ENCODE measurements around the gene HERC2. TPM values are rescaled to one million over a fixed set of nuclear protein-coding genes. Genes with fewer than 3 reads are reported as not detected.

Gene HERC2
- total RNA-seq, 1 experiment from 2014 or later, result 69.2 TPM

- peaks cover 11 to 12% of the 10 kb centered on the region in 2 experiments for H3K4me1 Mint-ChIP-seq
- TF ChIP-seq, protein P1, sequence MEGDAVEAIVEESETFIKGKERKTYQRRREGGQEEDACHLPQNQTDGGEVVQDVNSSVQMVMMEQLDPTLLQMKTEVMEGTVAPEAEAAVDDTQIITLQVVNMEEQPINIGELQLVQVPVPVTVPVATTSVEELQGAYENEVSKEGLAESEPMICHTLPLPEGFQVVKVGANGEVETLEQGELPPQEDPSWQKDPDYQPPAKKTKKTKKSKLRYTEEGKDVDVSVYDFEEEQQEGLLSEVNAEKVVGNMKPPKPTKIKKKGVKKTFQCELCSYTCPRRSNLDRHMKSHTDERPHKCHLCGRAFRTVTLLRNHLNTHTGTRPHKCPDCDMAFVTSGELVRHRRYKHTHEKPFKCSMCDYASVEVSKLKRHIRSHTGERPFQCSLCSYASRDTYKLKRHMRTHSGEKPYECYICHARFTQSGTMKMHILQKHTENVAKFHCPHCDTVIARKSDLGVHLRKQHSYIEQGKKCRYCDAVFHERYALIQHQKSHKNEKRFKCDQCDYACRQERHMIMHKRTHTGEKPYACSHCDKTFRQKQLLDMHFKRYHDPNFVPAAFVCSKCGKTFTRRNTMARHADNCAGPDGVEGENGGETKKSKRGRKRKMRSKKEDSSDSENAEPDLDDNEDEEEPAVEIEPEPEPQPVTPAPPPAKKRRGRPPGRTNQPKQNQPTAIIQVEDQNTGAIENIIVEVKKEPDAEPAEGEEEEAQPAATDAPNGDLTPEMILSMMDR (conservative IDR thresholded peaks at IDR 0.05), result no peak
- H4K91ac ChIP-seq (ENCODE audit: insufficient read length, low read depth, low read length), result no peak overlapping the region
- H3K23ac ChIP-seq (ENCODE audit: insufficient read length, low read depth, low read length), result no peak overlapping the region
- H3K79me2 ChIP-seq (ENCODE audit: insufficient read depth, low read length), result no peaks in the 10 kb centered on the region; the same call in 1 of the 2 replicates
- H3K79me1 ChIP-seq (ENCODE audit: insufficient read depth, low read depth, low read length, poor library complexity, severe bottlenecking), result peaks cover 2% of the 10 kb centered on the region
- no peak overlapping the region for H3K27ac ChIP-seq (ENCODE audit: insufficient read length, low read depth, low read length)
- WGBS (ENCODE audit: extremely low coverage, insufficient read length, low lambda C conversion rate), result no CpG with 5 or more reads among the region's 7 CpGs
- peaks cover 27 to 46% (median 43%) of the 10 kb centered on the region in 3 experiments for H3K36me3 Mint-ChIP-seq (ENCODE audit: insufficient read depth in 1 of 3, low read depth in 3 of 3)
- H3K4me1 ChIP-seq (ENCODE audit: insufficient read depth, low read length), result no peaks in the 10 kb centered on the region
- no peaks in the 10 kb centered on the region for H4K20me1 ChIP-seq (ENCODE audit: control insufficient read depth, insufficient read depth, insufficient read length)
- no peak overlapping the region for H3K9ac ChIP-seq (ENCODE audit: extremely low read depth, insufficient read length, low read length)
- no peak overlapping the region for H2BK120ac ChIP-seq (ENCODE audit: low read depth, low read length, poor library complexity, severe bottlenecking)
- no peak overlapping the region for H2BK20ac ChIP-seq (ENCODE audit: low read depth, low read length, poor library complexity, severe bottlenecking)
- no peaks in the 10 kb centered on the region for H3K27me3 Mint-ChIP-seq (ENCODE audit: low read depth)
- no peak overlapping the region for H2BK15ac ChIP-seq (ENCODE audit: low read depth, low read length)
- H3K27me3 ChIP-seq (ENCODE audit: insufficient read depth, low read length), result no peaks in the 10 kb centered on the region
- no peak overlapping the region for H3K4ac ChIP-seq (ENCODE audit: low read depth, low read length)
- H3K18ac ChIP-seq (ENCODE audit: insufficient read length, low read depth, low read length), result no peak overlapping the region
- no peak overlapping the region for H3T11ph ChIP-seq (ENCODE audit: low read length)
- H3K56ac ChIP-seq (ENCODE audit: insufficient read length, low read depth, low read length), result no peak overlapping the region
- no peaks in the 10 kb centered on the region for H3K23me2 ChIP-seq (ENCODE audit: insufficient read length, low read depth, low read length, poor library complexity, severe bottlenecking)
- peak overlapping the region; percentile 26 to 75 (median 71); a peak in 5 of 7 replicates for H3K27ac Mint-ChIP-seq
- H2BK5ac ChIP-seq (ENCODE audit: insufficient read length, low read length), result no peak overlapping the region
- no peak overlapping the region for H2AK5ac ChIP-seq (ENCODE audit: insufficient read length, low read length)
- H3K9me3 ChIP-seq (ENCODE audit: control insufficient read depth, low read depth, low read length), result no peaks in the 10 kb centered on the region
- no peak overlapping the region for H3K4me2 ChIP-seq (ENCODE audit: insufficient read depth, insufficient read length, low read length)
- no peak overlapping the region for H2BK12ac ChIP-seq (ENCODE audit: insufficient read length, low read depth, low read length)
- H2AFZ ChIP-seq (ENCODE audit: low read length), result no peak overlapping the region
- no peaks in the 10 kb centered on the region for H3K9me3 Mint-ChIP-seq
- DNase-seq, result no peak
- no peak overlapping the region for H3K14ac ChIP-seq (ENCODE audit: insufficient read depth, low read length)
- no peak overlapping the region for H4K8ac ChIP-seq (replicated peaks; ENCODE audit: insufficient read length, low read depth, low read length)
- H4K5ac ChIP-seq (ENCODE audit: insufficient read length, low read depth, low read length), result no peak overlapping the region
- no peak overlapping the region for H3K4me3 Mint-ChIP-seq
These were observed 40.1 kb downstream of the HERC2 start for GRCh38 chr15:28281876-28282275.

Data from H9 (cell line).